NCI-H226 (cell line): Measurements from ENCODE around the gene ZSWIM6.

ENCODE experiments used
- DNase-seq: peaks from one replicate; pipeline ENCODE4 v3.0.0-alpha.2; 2015

The ZSWIM6 gene

DNA sequence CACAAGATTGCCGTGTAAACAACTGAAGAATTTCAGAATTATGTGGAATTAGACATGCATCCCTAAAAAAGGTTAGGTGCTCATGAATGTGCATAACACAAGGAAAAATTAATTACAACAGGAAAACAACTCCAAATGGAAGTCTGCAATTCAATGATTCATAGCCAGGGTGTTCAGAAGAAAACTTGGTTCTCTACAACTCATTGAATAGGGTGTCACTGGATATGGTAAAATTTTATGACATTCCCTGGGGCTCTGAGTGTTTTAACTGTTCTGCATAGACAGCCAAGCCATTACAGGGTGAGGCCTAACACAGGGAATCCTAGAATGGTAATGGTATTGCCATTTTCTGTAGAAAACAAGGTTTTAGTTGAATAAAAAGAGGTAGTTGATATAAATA lies 24.4 kb upstream of the ZSWIM6 start:
- DNase-seq, result no peak

DNA sequence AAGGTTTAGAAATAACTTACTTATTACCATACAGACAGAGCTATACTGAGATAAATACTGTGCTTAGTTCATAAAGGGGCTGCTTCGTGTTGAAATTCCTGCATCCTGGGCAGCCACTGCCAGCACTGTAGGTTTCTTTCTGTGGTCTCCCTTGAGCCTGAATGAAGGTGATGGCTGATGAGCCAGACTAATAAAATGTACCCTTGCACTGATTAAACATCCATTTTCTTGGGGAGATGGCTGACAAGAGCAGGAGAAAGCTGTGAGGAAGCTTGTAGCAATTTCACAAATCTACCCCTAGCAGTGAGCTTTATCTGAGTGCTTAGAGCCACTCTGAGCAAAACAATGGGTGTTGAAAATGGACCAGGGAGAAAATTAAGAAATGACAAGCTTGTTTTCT lies 23.3 kb upstream of the ZSWIM6 start:
- no peak for DNase-seq

DNA sequence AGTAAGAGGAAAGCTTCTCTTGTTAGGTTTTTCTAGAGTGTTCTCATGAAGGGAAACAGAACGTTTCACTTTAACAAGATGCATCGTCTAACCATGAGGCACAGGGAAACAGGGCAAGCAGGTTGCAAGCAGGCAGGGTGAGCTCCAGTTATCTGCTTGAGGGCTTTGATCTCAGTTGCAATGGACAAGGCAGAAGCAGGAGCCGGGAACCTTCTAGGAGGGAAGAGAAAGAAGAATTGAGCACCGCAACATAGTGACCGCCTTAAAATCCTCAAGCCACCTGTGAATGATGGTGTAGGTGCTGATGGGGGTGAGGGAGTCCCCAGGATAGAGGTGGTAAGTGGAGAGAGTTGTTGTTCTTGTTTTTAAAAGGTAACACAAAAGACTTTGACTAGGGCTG lies 22.9 kb upstream of the ZSWIM6 start:
- no peak for DNase-seq

DNA sequence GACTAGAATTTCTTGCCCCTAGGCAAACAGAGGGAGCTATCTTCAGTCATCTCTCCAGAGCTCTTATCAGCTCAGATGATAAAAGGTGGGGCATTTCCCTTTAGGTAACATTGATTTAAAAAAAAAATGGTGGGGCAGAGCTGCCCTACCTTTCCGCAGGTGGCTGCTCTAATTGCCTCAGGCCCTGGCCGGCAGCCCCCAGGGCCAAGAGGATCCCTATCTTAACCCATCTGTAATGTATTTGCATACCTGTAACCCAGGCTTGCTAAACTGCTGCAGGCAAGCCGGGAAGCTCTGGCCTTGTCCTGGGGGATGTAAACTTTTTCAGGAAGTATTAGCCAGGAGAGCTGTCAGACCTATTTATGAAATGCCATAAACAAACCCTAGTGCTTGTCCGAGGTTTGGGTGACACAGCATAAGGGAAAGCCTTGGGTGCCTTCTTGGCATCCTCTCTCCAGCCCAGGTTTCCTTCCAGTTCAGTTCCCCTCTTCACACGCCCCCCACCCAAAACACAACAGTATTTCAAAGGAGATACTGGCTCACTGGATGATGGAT lies 20.9 kb upstream of the ZSWIM6 start:
- no peak for DNase-seq

DNA sequence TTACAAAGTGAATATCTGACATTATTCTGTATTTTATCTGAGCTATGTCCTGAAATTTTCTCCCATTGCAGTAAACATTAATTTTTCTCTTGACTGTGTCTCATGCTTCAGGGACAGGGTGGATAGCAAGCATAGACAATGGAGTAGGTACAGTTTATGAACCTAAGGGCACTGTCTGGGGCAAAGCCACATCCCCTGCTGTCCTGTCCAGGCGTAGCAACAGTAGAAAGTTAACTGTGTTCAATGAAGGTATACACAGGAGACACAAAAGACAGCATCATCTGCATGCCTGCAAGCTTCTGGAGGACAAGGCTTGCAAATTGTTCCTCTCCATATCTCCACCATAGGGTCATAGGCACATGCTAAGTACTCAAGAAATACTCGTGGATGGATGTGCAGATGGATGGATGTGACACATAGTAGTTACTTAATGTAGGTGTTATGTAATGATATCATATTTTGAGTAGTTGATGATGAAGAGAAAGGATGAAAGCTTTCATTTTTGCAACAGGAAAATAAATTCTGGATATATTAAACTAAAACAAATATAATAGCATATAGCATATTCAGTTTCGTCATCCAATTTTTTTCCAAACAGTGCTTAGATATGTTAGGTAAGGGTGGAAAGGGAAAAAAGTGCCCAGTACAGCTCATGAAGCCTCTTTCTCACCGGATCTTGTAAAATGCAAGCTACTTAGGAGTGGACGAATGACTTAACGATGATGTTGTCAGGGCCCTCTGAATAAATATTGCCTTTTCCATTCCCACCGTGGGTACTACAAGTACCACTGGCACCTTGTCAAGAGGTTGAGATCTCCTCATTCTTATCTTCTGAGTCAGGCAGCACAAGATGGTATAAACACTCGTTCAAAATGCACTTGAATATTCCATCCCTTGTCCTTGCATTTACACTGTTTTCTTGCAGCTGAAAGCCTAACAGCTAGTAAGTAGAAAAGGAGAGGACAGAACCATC lies 19.9 kb upstream of the ZSWIM6 start:
- peak; percentile 95 for DNase-seq

DNA sequence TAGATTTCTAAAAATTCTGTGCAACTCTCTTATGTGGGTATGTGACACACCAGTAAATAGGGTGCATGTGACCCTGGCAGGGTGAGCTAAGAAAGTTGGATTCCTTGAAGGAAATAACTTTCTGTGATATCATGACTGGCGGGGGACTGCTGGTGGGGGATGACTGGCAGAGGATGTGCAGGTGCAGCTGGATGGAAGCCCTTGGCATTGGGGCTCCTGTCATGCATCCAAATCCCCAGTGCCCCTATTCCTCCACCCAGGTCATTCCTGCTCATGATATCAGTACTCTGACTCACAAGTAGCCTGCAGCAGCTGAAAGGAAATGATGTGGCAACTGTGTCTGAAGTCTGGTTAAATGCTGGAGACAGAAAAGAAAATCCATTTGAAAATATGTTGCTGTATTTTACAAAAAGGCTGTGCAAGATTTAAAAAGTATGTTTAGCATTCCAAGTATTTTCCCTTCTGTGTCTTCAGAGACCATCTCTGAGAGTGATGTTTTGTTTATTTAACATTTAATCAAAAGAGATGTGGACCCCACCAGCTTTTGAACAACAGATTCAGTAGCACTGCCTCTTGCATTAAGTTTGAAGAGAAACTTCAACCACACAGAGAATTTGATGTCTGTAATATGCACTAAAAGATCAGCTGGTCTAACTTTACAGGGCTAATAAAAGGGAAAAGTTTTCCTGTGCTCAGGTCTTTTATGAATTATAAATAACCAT lies 17.9 kb upstream of the ZSWIM6 start:
- DNase-seq, result peak; percentile 92

DNA sequence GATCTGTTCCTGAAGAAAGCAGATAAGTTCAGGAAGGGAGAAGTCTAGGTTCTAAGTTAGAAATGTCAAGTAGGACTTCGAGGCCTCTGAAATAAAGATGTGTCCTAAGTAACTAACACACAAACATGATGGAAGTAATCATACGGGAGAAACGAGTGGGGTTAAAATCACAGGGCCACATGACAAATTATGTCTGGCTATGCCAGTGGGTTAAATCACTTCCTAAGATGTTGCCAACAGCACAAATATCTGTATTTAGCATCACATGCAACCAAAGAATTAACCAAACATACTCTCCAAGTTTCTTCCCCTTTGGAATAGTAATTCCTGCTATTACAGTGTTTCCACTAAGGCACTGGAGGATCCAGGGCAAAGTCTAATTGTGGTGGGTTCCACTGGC lies 13.7 kb upstream of the ZSWIM6 start:
- DNase-seq, result no peak

DNA sequence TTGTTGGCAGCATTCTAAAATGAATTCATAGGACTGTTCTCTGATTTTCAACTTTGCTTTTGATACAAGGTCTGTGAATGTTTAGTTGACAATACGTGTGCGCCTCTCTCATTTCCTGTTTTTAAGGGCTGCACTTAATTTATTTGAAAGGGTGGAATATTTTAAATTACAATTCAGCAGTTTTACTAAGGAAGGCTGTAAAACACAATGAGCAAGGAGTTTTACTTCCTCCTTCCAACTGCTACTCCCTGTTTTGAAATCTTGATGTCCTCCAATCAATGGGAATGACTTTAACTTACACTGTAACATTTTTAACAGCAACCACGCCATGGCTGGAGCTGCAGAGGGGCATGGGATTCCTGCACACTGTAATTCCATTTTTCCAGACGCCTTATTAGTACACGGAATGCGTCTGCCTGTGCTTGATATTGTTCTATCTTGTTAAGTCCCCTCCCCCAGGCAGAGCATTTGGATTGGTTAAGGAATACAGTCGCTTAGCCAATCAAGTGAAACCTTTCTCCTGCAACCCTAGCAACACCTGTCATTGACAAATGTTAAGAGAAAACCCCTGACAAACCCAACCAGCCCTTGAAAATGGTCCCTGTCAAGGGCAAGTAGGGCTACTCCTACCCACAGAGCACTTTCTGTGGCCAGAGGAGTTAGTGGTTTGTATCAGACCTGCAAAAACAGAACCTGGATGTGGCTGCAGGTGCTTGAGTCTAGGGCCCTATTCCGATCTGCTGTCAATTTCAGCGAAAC lies 12.5 kb upstream of the ZSWIM6 start:
- no peak for DNase-seq

DNA sequence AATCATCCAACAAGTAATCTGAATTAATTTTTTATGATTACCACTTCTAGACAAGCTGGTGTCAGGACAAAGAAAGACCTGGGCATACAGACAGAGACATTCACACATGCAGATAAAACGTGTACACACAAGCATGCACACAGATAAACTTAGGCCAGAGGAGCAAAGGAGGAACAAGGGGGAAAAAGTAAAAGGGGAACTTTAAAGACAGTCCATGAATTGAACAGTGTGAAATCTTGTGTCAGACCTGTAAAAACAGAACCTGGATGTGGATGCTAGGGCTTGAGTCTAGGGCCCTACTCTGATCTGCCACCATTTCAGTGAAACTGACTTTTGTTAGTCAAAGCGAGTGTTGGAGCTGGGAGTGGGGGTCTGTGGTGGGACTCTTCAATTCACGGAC lies 11.2 kb upstream of the ZSWIM6 start:
- no peak for DNase-seq

DNA sequence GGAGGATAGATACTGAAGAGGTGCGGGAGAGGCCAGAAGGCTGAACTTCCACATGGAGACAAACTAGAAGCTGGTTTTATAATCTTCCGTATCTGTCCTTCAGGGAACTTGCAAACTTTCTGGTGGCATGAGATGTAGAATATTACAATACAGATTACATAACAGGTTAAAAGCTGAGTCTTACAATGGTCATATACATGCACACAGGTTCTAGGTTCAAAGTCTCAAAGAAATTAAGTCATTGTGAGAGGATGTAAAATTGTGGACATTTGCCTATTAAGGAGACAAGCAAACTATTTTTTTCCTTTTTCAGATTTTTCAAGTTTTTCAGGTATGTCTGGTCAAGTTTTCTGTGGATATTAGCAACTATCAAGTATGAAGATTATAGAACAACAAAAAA lies 10.4 kb upstream of the ZSWIM6 start:
- DNase-seq, result no peak

DNA sequence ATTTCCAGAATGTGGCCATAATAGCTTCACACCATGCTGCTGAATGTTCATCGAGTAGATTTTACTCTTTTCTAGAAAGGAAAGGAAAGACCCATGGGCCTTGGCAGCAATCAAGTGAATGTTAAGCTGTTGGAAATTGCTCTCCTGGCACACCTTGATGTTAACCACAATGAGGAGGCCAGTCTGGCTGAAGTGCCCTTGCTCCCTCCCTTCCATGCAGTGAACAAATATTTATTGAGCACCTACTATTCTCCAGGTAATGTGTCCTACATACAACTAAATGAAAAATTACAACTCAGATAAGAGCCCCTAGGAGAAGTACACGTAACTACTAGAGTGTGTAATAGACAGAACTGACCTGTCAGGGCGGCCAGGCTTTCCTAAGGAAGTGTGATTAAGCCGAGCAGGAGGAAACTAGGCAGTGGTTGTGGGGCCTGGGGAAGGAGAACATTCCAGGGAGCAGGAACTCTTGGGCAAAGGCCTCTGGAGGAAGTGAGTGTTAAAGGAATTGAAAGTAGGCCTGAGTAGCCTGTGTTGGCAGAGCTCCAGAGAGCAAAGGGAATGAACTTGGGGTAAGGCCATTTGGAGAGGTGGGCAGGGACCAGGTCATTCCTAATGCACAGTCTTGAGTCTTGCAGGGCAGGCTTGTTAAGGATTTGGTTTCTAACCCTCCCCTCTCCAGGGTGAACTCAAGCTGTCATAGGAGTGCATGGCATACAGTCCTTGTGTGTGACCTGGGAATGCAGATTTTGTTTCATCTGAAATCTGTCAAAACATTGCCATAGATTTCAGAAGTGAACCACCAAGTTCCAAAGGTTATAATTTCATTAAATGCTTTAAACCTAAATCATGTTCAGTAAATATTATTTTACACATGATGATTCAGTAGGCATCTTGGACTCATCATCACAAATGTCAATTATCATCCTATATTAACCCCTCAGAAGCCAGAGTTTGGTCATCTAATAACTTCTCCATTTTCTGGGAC lies 9.0 kb upstream of the ZSWIM6 start:
- peak; percentile 91 for DNase-seq

DNA sequence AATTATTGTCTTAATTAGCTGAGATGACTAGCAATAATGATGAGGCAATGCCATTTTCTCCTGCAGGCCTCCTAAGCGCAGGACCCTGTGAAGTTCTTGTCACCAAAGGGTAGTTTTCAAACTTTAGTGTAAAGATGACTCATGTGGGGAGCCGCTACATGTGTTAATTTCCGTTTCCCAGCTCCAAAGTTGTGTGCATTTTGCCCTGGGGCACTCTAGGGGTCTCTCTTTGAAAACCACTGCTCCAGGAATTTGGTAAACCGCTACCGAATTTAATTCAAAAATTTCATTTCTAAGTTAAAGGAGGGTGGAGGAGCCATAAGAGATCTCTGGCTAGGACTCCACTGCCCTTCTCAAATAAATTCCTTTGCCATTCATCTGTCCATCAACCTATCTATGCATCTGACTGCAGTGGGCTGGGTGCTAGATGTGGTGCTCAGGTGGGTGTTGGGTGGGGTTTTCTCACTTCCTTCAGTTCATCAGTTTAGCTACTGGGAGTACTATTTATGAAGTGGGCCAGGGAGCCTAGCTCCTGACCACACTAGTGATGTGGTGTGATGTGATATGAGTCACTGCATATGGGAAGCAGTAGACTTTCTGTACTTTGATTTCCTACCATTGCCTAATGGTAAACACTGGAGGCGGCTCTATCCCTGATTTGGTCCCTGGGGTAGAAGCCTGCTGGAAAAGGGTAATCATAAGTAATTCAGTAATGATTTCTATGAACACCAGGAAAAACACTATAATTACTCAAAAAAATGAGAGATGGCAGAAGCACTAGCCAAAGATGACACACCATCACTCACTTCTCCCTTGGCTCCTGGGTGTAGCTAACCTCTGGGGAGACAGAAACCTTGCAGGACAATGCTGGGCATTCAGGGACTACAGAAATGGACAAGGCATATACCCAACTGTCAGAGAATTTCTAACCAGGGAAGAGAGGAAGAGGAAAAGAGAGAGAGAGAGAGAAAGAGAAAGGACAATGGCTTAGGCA lies 4.0 kb upstream of the ZSWIM6 start:
- peak; percentile 81 for DNase-seq

DNA sequence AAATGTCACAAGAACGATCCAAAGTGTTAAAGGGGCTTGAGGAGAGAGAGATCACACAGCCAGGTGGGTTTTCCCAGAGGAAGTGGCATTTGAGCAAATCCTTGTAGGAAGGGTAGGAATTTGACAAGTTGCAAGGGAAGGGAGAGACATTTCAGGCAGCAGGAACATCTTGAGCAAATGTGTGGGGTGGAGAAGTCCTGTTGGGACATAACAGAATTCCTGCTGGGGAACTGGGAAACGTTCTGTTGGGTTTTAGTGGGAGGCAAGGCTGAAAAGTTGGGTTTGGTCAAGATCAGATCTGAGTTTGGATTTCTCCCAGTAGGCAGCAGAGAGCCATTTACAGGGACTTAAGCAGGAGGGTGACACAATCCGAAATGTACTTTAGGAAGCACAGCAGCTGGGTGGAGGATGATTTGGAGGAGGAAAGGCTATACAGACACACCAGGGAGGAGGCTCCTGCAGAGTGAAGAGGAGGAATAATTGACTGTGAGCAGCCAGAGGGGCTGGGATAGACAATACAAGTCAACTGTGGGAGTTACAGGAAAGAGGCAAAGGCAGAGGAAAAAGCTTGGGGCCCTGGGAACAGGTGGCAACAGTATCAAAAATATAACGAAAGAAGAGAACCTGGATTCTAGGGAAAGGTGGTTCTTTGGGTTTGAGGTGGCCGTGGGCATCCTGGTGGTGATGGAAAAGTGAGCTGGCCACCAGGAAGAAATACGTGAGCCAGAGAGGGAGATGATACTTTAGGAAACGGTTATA lies 3.1 kb upstream of the ZSWIM6 start:
- DNase-seq, result no peak

DNA sequence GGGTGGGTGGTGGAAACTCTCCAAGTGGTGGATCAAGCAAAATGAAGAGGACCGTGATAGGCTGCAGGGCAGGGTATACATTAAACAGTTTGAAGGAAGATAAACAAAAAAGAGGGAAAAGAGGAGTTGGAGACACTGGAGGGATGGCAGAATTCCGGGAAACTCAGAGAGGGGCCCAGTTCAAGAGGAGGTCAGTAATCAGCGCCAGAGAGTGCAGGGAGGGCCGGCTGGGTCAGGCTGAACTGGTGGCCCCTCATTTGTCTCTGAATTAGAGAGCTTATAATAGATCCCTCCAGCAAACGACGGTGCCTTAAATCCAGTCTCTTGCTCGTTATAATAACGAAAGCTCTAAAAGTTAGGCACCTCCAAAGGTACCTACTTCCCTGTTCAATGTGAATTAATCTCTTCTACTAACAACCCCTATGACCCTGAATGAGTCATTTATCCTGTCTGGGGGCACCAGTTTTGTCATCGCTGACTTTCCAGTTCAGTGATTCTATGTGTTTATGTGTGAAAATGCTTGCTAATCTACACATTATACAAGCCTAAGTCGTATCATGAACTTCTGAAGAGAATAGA lies 2.4 kb upstream of the ZSWIM6 start:
- no peak for DNase-seq

DNA sequence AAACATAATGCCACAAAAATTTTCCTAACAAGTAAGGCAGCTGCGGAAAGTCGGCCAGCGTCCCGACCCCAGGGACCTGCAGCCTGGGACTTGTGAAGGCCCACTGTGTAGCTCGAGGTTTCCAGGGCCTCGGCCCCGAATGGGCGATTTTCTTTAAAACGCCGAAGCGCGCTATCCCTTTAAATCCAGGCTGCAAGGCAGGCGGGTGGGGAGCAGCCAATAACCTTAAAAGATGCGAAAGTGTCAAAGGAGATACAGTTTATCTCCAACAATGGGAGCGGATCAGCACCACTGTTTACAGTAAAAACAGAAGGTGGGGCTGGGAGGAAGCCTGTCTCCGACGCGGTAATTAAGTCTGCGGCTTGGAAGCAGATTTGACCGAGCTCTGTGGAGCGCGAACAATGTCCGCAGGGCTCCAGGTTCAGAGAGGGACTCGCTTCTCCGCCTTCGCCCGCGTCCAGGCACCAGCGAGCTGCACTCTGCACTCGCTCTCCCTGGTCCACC lies 1.7 kb upstream of the ZSWIM6 start:
- peak; percentile 43 for DNase-seq

DNA sequence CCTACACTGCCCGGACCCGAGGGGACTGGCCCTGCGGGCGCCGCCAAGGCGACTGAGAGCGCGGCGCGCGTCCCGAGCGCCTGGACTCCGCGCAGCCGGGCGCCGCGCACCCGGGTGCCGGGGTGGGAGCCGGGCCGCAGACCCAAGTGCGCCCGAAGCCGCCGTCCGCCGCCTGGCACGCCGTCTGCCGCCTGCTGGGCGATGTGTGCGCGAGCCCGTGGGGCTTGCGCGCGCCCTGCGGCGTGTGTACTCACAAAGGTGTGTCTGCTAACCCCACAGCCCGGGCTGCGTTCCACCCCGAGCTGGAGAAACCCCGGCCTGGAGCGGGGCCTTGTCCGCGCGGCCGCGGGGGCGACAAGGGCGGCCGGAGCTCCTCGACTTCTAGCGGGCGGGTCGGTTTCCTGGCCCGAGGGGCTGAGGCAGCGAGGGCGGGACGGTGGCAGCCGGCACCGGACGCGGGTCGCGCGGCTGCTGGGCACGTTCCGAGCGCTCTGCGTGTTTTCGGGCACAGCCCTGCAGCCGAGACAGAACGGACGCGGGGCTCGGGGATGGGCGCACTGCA lies 1.1 kb upstream of the ZSWIM6 start:
- DNase-seq, result peak; percentile 76

DNA sequence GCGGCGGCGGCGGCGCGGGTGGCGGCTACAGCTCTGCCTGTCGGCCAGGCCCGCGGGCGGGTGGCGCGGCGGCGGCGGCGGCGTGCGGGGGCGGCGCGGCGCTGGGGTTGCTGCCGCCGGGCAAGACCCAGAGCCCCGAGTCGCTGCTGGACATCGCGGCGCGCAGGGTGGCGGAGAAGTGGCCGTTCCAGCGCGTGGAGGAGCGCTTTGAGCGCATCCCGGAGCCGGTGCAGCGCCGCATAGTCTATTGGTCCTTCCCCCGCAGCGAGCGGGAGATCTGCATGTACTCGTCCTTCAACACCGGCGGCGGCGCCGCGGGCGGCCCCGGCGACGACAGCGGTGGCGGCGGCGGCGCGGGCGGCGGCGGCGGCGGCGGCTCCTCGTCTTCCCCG lies 296 bp downstream of the ZSWIM6 start:
- DNase-seq, result no peak

DNA sequence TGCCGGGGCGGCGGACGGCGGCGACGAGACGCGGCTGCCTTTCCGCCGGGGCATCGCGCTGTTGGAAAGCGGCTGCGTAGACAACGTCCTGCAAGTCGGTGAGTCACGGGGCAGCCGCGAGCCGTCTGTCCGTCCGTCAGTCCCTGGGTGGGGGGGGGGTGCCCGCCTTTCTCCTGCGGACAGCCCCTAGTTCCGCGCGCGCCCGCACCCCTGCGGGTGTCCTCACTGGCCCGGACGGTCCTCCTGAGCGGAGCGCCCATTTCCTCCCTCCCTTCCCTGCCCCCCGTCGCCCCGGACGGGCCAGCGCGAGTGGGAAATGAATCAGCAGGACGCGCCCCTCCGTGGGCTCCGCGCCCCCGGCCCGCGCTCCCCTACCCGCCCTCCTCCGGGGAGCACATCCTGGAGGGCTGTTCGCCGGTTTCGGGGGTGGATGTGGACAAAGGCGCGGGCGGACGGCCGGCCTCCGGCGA lies 828 bp downstream of the ZSWIM6 start:
- DNase-seq, result peak; percentile 68
